GM18858 (cell line): Measurements from ENCODE around the gene TOB2.
"Not testable (repeated sequence)": the region's sequence is repeated elsewhere in the genome, so short reads cannot be mapped to it uniquely, and the experiment has no call there.

Source experiments
- ATAC-seq: cut with Tn5 transposase; IDR thresholded peaks from one replicate; pipeline ENCODE4 v1.9.1; 2021; ENCODE audit not compliant: unreplicated experiment

TOB2 gene

GRCh38 chr22:41429951-41430332 lies 16.7 kb downstream of the TOB2 start:
- no peak for ATAC-seq

GRCh38 chr22:41429232-41429950 lies 17.2 kb downstream of the TOB2 start:
- no peak for ATAC-seq

- ATAC-seq, result no peak
These were observed 20.8 kb downstream of the TOB2 start for GRCh38 chr22:41425660-41426365.

- no peak for ATAC-seq
These were observed 27.9 kb downstream of the TOB2 start for GRCh38 chr22:41418717-41419116.

GRCh38 chr22:41417622-41418390 lies 28.8 kb downstream of the TOB2 start:
- ATAC-seq, result no peak

- ATAC-seq, result no peak
These were observed 31.0 kb downstream of the TOB2 start for GRCh38 chr22:41415554-41415953.

- ATAC-seq, result no peak
These were observed 35.4 kb downstream of the TOB2 start for GRCh38 chr22:41411021-41411851.

- ATAC-seq, result no peak
These were observed 36.3 kb downstream of the TOB2 start for GRCh38 chr22:41410311-41410751.

- ATAC-seq, result no peak
These were observed 37.9 kb downstream of the TOB2 start for GRCh38 chr22:41408665-41409064.

- ATAC-seq, result no peak
These were observed 39.2 kb downstream of the TOB2 start for GRCh38 chr22:41407433-41407832.

GRCh38 chr22:41406410-41406809 lies 40.2 kb downstream of the TOB2 start:
- ATAC-seq, result no peak

- no peak for ATAC-seq
These were observed 41.0 kb downstream of the TOB2 start for GRCh38 chr22:41405588-41405987.

GRCh38 chr22:41403532-41404318 lies 42.9 kb downstream of the TOB2 start:
- no peak for ATAC-seq

- ATAC-seq, result not testable (repeated sequence)
These were observed 43.8 kb downstream of the TOB2 start for GRCh38 chr22:41402851-41403250.

GRCh38 chr22:41401781-41402648 lies 44.6 kb downstream of the TOB2 start:
- no peak for ATAC-seq

GRCh38 chr22:41398921-41399320 lies 47.7 kb downstream of the TOB2 start:
- no peak for ATAC-seq

GRCh38 chr22:41397143-41397811 lies 49.3 kb downstream of the TOB2 start:
- no peak for ATAC-seq

- no peak for ATAC-seq
These were observed 50.9 kb downstream of the TOB2 start for GRCh38 chr22:41395531-41396240.
